PC-3 (cell line): Measurements from ENCODE around the gene FAM53B.

Experiments
- EZH2 ChIP-seq: fragments of 300-600 bp; sonication (generic); IDR thresholded peaks from one replicate; pipeline ENCODE4 v1.6.1; 2017; ENCODE audit warnings: antibody characterized with exemption, mild to moderate bottlenecking, low read length; ENCODE audit not compliant: unreplicated experiment
- EZH2phosphoT487 ChIP-seq: fragments of 300-600 bp; sonication (generic); IDR thresholded peaks from 2 replicates; pipeline ENCODE4 v1.6.1; 2018; ENCODE audit warnings: mild to moderate bottlenecking, antibody characterized with exemption, low read length, borderline replicate concordance
- TF ChIP-seq, protein P1 (sequence below): fragments of 300-600 bp; sonication (generic); conservative IDR thresholded peaks from 2 replicates; pipeline ENCODE4 v1.5.1; 2017; ENCODE audit warnings: antibody characterized with exemption, low read depth, mild to moderate bottlenecking, low read length

DNA sequence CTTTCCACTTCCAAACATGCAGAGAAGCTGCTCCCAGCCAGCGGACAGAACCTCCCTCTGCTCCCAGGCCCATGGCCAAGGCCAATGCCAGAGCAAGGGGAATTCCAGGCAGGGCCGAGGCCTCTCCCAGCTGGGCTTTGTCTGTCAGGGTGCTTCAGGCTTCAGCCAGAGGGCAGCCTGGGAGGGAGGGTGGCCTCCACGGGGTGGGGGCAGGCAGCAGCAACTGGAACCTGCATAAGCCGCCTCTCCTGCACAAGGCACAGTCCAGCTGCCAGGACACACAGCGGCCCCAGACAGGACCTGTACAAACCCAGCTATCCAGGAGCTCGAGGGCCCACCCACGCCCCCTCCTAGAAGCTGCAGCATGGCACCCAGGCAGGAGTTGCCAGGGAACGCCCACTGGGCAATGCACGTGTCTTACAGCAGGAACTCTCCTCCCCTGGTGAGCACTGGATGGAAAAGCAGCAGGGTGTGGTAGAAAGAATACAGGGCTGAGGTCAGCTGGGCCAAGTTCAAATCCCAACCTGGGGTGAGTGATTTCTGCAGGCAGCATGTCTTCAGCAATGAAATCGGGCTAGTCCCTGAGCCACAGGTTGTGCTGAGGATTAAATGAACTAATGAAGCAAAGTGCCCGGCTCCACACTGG is 7.6 kb downstream of the FAM53B start:
- TF ChIP-seq, protein P1, sequence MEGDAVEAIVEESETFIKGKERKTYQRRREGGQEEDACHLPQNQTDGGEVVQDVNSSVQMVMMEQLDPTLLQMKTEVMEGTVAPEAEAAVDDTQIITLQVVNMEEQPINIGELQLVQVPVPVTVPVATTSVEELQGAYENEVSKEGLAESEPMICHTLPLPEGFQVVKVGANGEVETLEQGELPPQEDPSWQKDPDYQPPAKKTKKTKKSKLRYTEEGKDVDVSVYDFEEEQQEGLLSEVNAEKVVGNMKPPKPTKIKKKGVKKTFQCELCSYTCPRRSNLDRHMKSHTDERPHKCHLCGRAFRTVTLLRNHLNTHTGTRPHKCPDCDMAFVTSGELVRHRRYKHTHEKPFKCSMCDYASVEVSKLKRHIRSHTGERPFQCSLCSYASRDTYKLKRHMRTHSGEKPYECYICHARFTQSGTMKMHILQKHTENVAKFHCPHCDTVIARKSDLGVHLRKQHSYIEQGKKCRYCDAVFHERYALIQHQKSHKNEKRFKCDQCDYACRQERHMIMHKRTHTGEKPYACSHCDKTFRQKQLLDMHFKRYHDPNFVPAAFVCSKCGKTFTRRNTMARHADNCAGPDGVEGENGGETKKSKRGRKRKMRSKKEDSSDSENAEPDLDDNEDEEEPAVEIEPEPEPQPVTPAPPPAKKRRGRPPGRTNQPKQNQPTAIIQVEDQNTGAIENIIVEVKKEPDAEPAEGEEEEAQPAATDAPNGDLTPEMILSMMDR: no peak
- TF ChIP-seq EZH2phosphoT487 (no peak), EZH2 (no peak)
